22Rv1 (cell line): ENCODE results near the gene ASPM.

Experiments used
- H3K27ac ChIP-seq: fragments of 450-650 bp; 2 replicates; pipeline ENCODE4 v1.5.1; 2017
- ZFX ChIP-seq: fragments of 450-650 bp; IDR thresholded peaks from 2 replicates; pipeline ENCODE4 v1.6.1; 2017; ENCODE audit warnings: antibody characterized with exemption, borderline replicate concordance
- TF ChIP-seq, protein P1 (sequence below): fragments of 450-650 bp; IDR thresholded peaks from 2 replicates; pipeline ENCODE4 v1.5.1; 2017; ENCODE audit warnings: mild to moderate bottlenecking

Gene ASPM

DNA sequence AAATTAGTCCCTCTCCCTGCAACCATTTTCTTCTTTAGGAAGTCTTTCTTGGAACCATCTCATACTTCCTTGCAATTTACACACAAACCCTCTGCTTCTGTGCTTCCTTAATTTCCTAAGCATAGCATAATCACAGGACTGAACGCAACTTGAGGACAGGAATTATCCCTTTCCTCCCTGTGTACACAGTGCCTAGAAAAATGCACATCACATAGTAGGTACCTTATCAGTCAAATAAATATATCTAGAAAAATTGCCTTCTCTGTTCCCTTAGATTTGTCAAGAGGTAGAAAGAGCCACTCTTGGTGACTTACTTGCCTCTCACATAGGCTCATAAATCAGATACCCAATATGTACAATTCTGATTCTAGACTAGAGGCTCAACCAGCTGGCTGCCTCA lies 4.9 kb downstream of the ASPM start:
- TF ChIP-seq, protein P1, sequence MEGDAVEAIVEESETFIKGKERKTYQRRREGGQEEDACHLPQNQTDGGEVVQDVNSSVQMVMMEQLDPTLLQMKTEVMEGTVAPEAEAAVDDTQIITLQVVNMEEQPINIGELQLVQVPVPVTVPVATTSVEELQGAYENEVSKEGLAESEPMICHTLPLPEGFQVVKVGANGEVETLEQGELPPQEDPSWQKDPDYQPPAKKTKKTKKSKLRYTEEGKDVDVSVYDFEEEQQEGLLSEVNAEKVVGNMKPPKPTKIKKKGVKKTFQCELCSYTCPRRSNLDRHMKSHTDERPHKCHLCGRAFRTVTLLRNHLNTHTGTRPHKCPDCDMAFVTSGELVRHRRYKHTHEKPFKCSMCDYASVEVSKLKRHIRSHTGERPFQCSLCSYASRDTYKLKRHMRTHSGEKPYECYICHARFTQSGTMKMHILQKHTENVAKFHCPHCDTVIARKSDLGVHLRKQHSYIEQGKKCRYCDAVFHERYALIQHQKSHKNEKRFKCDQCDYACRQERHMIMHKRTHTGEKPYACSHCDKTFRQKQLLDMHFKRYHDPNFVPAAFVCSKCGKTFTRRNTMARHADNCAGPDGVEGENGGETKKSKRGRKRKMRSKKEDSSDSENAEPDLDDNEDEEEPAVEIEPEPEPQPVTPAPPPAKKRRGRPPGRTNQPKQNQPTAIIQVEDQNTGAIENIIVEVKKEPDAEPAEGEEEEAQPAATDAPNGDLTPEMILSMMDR, result no peak
- no peak for TF ChIP-seq ZFX
- H3K27ac ChIP-seq, result no peak overlapping the region

DNA sequence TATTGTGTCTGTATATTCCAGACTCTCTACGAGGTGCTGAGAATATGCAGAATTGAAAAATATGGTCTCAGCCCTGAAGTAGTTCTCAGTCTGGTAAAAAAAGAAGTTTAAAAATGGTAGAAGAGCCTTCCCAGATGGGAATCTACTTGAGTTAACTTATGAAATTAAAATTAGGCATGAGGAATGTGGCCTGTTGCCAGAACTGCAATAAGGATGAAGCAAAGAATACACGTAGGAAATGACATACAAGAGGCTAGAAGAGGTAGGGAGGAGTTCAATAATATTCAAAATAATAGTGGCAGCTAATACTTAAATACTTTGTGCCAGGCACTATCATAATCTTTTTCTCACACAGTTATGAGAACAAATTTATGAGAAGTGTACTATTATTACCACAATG lies 6.3 kb downstream of the ASPM start:
- TF ChIP-seq, protein P1, result no peak
- no peak for TF ChIP-seq ZFX
- no peak overlapping the region for H3K27ac ChIP-seq

DNA sequence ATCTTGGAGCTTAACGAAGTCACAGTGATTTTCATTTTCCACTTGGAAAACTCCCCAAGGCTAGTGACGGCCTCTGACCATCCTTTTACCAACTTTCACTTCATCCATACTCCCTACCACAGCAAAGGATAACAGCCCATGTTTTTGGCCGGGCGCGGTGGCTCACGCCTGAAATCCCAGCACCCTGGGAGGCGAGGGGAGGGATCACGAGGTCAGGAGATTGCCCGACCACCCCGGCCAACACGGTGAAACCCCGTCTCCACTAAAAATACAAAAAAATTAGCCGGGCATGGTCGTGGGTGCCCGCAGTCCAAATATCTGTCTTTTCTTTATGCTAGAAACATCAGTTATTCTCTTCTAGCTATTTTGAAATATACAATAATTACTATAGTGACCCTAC lies 7.3 kb downstream of the ASPM start:
- no peak for TF ChIP-seq ZFX
- TF ChIP-seq, protein P1, result no peak
- no peak overlapping the region for H3K27ac ChIP-seq

DNA sequence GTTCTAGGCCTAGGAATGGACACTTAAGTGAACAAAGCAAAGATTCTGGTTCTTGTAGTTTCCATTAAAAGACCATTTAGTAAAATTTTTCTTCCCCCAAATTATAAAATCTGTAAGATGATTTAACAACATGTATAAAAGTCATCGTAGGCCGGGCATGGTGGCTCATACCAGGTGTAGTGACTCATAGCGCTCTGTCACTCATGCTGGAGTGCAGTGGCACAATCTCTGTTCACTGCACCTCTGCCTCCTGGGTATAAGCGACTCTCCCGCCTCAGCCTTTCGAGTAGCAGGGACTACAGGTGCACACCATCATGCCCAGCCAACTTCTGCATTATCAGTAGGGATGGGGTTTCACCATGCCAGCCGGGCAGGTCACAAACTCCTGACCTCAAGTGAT lies 9.1 kb downstream of the ASPM start:
- H3K27ac ChIP-seq, result no peak overlapping the region
- TF ChIP-seq ZFX, result no peak
- TF ChIP-seq, protein P1, result no peak

DNA sequence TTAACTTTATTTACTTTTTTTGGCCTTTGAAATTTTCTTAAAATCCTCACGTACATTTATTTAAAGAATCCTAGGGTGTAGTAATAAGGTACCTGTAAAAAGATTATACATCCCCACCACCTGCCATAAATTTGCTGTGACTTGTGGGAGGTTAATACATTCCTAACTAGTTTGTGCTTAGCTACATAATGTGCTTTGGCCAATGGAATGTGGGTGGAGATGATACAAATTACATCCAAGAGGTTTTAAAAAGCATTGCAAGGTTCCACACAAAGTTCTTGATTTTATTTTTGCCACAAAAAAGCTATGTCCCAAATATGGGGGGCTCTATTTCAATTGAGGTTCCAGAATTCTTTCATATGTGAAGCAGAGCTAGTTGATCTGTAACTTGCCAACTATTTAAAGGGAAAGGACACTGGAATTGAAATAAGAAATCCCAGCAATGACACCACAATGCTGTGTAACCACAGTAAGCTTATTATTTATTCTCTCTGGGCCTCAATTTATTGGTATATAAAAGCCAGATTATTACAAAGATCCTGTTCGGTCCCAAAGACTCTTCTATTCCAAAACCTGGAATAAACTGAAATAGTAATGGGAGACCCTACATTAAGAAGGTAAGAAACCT lies 15.7 kb downstream of the ASPM start:
- TF ChIP-seq ZFX, result no peak
- TF ChIP-seq, protein P1, result no peak
- peak overlapping the region; percentile 18; the same call in 1 of the 2 replicates for H3K27ac ChIP-seq

DNA sequence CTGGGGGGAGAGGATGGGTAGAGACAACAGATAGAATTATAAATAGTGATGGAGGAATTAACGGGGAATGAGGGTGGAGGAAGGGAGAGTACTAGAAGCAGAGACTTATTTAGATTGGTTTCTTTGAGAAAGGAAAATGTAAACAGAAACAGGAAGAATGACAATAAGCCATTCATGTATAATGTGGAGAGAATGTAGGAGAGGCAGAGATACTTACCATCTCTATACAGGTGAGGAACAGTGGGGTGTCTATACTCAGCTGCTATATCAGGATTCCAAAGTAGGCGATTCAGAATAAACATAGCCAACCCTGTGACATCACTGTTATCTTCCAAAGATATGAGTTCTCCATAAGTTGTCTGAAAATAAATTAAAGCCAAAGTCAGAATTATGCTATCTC lies 16.8 kb downstream of the ASPM start:
- TF ChIP-seq, protein P1, result no peak
- no peak for TF ChIP-seq ZFX
- no peak overlapping the region for H3K27ac ChIP-seq

DNA sequence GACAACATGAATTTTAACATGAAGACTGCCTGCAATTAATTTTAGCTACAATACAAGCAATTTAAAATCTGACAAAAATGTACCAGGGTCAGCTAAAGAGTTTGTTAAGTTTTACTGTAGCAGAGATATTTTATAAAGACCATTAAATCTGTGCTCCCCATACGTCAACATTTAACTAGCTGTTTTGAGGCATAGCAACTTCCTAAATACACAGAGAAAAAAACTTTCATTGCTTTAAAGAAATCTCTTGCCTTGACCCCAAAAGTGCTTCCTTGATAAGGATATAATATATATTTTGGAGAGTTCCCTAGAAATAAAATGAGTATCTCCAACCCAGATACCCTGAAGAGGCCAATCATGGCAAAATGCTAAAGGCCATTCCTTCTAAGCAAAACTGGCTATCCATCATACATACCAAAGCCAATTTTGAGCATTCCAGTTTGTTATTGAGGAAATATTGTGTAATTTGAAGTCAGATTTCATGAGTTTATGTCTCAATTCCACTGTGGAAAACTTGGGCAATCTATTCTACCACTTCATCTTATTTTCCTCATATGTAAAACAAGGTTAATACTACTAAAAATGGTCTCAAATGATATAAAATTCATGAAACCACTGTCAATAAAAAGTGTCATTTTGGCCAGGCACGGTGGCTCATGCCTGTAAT lies 19.1 kb downstream of the ASPM start:
- H3K27ac ChIP-seq, result no peak overlapping the region
- no peak for TF ChIP-seq ZFX
- TF ChIP-seq, protein P1, result no peak
